Nephron (organoid): ENCODE results near the gene AR.

ENCODE experiments used
- H3K27ac Mint-ChIP-seq, 3 experiments: 2 replicates each; pipeline ENCODE4 v1.8.0; 2020; ENCODE audit warnings: mixed read lengths in 3 of 3, mild to moderate bottlenecking in 2 of 3, moderate library complexity in 1 of 3
- H3K27me3 Mint-ChIP-seq: 2 replicates; pipeline ENCODE4 v1.8.0; 2021; ENCODE audit warnings: low read depth, mild to moderate bottlenecking, moderate library complexity, mixed read lengths
- H3K36me3 Mint-ChIP-seq: 2 replicates; pipeline ENCODE4 v1.8.0; 2020; ENCODE audit warnings: low read depth, mixed read lengths
- H3K4me1 Mint-ChIP-seq: 2 replicates; pipeline ENCODE4 v1.8.0; 2020; ENCODE audit warnings: mixed read lengths
- H3K4me3 Mint-ChIP-seq, 3 experiments: 2 replicates each; pipeline ENCODE4 v1.8.0; 2020; ENCODE audit warnings: mild to moderate bottlenecking in 3 of 3, mixed read lengths in 3 of 3, moderate library complexity in 2 of 3
- H3K9me3 Mint-ChIP-seq: 2 replicates; pipeline ENCODE4 v1.8.0; 2020; ENCODE audit warnings: mixed read lengths
- TF ChIP-seq, protein P1 (sequence below), 3 experiments: fragments of 200-600 bp; sonication (generic); IDR thresholded peaks; one replicate each; pipeline ENCODE4 v1.5.0; 2021; ENCODE audit warnings: antibody characterized with exemption in 3 of 3; ENCODE audit not compliant: unreplicated experiment in 3 of 3

Gene AR

DNA sequence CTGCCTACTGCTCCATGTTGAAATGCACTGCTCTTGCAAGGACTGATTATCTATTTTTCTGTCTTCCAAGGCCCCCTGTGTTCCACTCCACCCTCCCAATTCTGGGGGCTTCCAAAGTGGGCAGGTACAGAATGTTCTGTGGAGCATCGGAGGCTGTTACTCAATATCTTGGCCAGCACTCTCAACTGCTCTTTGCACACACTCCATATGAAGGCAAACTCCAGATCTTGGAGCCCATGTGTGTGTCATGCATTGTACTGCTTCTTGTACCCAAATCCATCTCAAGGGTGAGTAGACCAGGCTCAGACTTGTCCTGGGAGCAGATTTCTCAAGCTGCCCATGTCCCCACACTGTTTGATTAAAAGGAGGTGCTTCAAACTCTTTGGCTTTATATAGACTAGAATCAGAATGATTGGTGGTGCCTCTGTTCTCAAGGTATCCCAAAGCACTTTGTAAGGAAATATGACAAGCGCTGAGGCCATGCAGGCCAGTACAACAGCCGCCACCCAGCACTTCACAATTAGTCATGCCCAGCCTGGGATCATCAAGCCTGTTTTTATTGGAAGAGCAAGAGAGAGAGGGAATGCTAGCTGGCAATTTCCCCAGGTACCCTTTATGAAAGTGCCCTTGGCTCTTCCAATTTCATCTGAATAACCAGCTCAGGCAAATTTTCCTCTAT is 44.3 kb downstream of the AR start:
- H3K27ac Mint-ChIP-seq = no peak overlapping the region
- H3K27me3 Mint-ChIP-seq = no peaks in the 10 kb centered on the region
- no peak overlapping the region for H3K4me3 Mint-ChIP-seq
- H3K9me3 Mint-ChIP-seq = peaks cover 2% of the 10 kb centered on the region
- TF ChIP-seq, protein P1, sequence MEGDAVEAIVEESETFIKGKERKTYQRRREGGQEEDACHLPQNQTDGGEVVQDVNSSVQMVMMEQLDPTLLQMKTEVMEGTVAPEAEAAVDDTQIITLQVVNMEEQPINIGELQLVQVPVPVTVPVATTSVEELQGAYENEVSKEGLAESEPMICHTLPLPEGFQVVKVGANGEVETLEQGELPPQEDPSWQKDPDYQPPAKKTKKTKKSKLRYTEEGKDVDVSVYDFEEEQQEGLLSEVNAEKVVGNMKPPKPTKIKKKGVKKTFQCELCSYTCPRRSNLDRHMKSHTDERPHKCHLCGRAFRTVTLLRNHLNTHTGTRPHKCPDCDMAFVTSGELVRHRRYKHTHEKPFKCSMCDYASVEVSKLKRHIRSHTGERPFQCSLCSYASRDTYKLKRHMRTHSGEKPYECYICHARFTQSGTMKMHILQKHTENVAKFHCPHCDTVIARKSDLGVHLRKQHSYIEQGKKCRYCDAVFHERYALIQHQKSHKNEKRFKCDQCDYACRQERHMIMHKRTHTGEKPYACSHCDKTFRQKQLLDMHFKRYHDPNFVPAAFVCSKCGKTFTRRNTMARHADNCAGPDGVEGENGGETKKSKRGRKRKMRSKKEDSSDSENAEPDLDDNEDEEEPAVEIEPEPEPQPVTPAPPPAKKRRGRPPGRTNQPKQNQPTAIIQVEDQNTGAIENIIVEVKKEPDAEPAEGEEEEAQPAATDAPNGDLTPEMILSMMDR (IDR thresholded peaks at IDR 0.05; ENCODE audit: unreplicated experiment in 3 of 3) = no peak
- H3K4me1 Mint-ChIP-seq = no peaks in the 10 kb centered on the region
- H3K36me3 Mint-ChIP-seq = no peaks in the 10 kb centered on the region

DNA sequence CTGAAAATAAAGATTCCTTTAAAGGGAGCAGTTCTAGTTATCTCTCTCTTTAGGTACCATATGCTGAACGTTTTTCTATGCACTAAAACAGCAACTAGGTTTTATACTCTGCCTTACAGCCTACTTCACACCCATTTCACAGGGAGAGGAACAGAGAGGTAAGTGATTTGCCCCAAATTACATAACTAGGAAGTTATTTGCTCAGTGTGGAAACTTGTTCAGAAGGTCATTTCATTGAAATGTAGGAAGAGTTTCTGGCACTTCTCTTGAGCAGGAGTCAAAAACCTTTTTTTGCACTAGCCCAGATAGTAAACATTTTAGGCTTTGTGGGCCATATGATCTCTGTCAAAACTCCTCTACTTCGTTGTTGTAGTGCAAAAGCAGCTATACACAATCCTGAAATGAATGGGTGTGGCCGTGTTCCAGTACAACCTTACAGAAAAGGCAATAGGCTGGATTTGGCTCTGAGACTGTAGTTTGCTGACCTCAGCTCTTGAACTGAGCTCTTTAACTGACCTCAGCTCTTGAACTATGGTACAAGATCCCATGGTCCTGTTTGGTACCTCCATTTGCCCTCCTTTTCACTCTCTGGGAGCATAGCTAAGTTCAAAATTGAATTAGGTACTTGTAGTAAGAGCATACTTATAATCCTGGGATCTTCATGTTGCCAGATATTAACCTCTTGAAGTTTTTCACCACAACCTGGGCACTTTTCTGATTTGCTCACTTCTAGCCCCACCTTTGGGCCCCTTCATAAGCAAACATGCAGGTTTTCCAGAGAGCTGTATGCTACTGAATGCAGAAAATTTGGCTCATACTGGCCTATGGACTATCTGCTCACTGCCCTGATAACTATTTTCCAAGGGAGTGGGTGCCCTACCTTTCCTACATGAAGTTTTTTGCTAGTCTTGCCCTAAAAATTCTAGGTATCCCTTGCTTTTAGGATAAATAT is 53.3 kb downstream of the AR start:
- Mint-ChIP-seq H3K9me3 (no peaks in the 10 kb centered on the region), H3K4me3 (no peak overlapping the region), H3K27ac (no peak overlapping the region), H3K36me3 (no peaks in the 10 kb centered on the region), H3K4me1 (no peaks in the 10 kb centered on the region), H3K27me3 (no peaks in the 10 kb centered on the region)
- TF ChIP-seq, protein P1 (IDR thresholded peaks at IDR 0.05; ENCODE audit: unreplicated experiment in 3 of 3) = no peak

DNA sequence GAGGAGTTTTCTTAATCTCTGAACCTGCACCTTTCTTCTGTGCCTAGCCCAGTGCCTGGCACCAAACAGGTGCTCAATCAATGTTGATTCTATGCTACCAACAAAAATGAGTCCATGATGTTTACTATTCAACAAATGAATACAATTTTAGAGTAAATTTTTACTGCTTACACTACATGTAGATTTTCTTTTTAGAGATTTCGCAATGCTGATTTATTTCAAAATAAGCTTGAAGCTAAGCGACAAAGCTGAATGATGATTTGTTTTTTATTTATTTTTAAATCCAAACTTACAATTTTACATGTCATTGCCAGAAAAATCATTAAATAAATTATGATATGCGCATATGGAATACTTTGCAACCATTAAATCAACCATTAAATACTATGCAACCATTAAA is 55.7 kb downstream of the AR start:
- H3K36me3 Mint-ChIP-seq = no peaks in the 10 kb centered on the region
- H3K9me3 Mint-ChIP-seq = no peaks in the 10 kb centered on the region
- no peak overlapping the region for H3K4me3 Mint-ChIP-seq
- TF ChIP-seq, protein P1 (IDR thresholded peaks at IDR 0.05; ENCODE audit: unreplicated experiment in 3 of 3) = no peak
- H3K27ac Mint-ChIP-seq = no peak overlapping the region
- H3K4me1 Mint-ChIP-seq = no peaks in the 10 kb centered on the region
- H3K27me3 Mint-ChIP-seq = no peaks in the 10 kb centered on the region

DNA sequence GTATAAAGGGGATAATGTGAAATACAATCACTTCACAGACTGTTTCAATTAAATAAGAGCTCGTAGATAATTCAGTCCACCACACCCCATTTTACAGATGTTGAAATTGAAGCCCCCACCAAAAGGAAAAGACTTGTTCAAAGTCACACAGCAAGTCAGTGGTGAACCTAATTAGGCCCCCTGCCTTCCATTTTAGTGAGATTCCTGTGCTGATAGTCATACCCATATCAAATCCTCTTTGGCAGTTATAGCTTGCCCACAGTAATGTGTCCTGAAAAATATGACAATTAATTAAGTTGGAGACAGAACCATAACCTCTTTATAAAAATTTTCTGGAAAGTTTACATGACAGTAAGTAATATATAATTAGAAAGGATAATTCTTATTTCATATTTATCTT is 58.0 kb downstream of the AR start:
- H3K27ac Mint-ChIP-seq = no peak overlapping the region
- no peaks in the 10 kb centered on the region for H3K27me3 Mint-ChIP-seq
- no peaks in the 10 kb centered on the region for H3K9me3 Mint-ChIP-seq
- H3K4me1 Mint-ChIP-seq = no peaks in the 10 kb centered on the region
- H3K36me3 Mint-ChIP-seq = no peaks in the 10 kb centered on the region
- TF ChIP-seq, protein P1 (IDR thresholded peaks at IDR 0.05; ENCODE audit: unreplicated experiment in 3 of 3) = no peak
- no peak overlapping the region for H3K4me3 Mint-ChIP-seq

DNA sequence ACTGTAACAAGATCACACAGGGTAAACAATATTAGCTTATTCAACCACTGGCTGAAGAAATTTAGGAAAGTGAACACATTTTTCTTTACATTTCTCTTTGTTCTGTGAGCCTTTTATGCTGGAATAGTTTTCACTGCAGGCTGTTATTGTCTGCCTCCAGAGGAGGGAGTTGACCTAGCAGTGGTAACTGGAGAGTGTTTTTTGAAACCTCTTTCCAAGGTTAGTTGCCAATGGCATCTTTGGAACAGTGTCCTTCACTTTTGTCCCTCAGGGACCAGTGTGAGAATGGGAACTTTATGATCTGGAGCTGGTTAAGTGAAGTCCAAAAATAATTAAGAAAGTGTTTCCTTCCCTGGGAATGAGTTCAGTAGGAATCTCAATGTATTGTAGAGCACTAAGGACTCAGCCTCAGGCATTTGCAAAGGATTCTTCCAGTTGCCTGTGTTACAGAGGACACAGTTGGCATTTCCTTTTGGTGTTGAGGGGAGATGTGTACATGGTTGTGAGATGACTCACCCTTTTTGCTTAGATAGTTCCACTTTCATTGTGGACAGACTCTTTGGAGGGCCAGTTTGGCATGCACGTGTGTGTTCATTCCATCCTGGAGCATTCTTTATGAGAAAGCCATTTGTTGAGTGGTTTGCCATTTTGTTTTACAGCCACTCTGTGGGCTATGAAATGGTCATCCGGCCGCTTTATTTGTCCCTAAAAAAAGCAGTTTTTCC is 61.3 kb downstream of the AR start:
- H3K27me3 Mint-ChIP-seq = no peaks in the 10 kb centered on the region
- H3K27ac Mint-ChIP-seq = no peak overlapping the region
- H3K4me1 Mint-ChIP-seq = no peaks in the 10 kb centered on the region
- no peak overlapping the region for H3K4me3 Mint-ChIP-seq
- TF ChIP-seq, protein P1 (IDR thresholded peaks at IDR 0.05; ENCODE audit: unreplicated experiment in 3 of 3) = no peak
- H3K36me3 Mint-ChIP-seq = no peaks in the 10 kb centered on the region
- no peaks in the 10 kb centered on the region for H3K9me3 Mint-ChIP-seq
